Pons (tissue), 1 donor: Measurements from ENCODE around the gene KRTAP5-4.
A peak's percentile ranks its signal among the peaks of the same experiment; 100 is the strongest.
"Not testable (repeated sequence)": the region's sequence is repeated elsewhere in the genome, so short reads cannot be mapped to it uniquely, and the experiment has no call there.

ENCODE experiments used
- DNase-seq: peaks from one replicate; pipeline ENCODE4 v3.0.0-alpha.2; 2016; ENCODE audit warnings: low spot score

KRTAP5-4 gene

GRCh38 chr11:1637628-1638027 is 15.7 kb upstream of the KRTAP5-4 start:
- no peak for DNase-seq

- no peak for DNase-seq
These were observed 14.5 kb upstream of the KRTAP5-4 start for GRCh38 chr11:1636291-1636950.

- no peak for DNase-seq
These were observed 11.9 kb upstream of the KRTAP5-4 start for GRCh38 chr11:1633864-1634263.

- no peak for DNase-seq
These were observed 10.2 kb upstream of the KRTAP5-4 start for GRCh38 chr11:1632053-1632714.

GRCh38 chr11:1631066-1631568 is 9.2 kb upstream of the KRTAP5-4 start:
- no peak for DNase-seq

- no peak for DNase-seq
These were observed 8.3 kb upstream of the KRTAP5-4 start for GRCh38 chr11:1630271-1630670.

- DNase-seq, result no peak
These were observed 7.6 kb upstream of the KRTAP5-4 start, which contains the start of gene KRTAP5-5 for GRCh38 chr11:1629326-1630185. KRTAP5-5 (plus strand) TSS chr11:1629775; CDS start chr11:1629841, 66 bp downstream.

- peak; percentile 11 for DNase-seq
These were observed 6.8 kb upstream of the KRTAP5-4 start for GRCh38 chr11:1628506-1629325.

GRCh38 chr11:1625541-1625940 is 3.6 kb upstream of the KRTAP5-4 start:
- DNase-seq, result no peak

GRCh38 chr11:1624621-1625020 is 2.7 kb upstream of the KRTAP5-4 start:
- DNase-seq, result no peak

- DNase-seq, result no peak
These were observed 1.8 kb upstream of the KRTAP5-4 start for GRCh38 chr11:1623716-1624115.

GRCh38 chr11:1619449-1619848 is 2.5 kb downstream of the KRTAP5-4 start:
- no peak for DNase-seq

GRCh38 chr11:1618231-1618630 is 3.7 kb downstream of the KRTAP5-4 start:
- no peak for DNase-seq

- DNase-seq, result no peak
These were observed 13.6 kb downstream of the KRTAP5-4 start, which contains the start of gene KRTAP5-3 for GRCh38 chr11:1608363-1608762. KRTAP5-3 (minus strand) TSS chr11:1608463; CDS start chr11:1608385, 78 bp downstream.

GRCh38 chr11:1607901-1608300 is 14.0 kb downstream of the KRTAP5-4 start:
- not testable (repeated sequence) for DNase-seq

- not testable (repeated sequence) for DNase-seq
These were observed 14.6 kb downstream of the KRTAP5-4 start for GRCh38 chr11:1607156-1607845.

- peak; percentile 3 for DNase-seq
These were observed 16.0 kb downstream of the KRTAP5-4 start for GRCh38 chr11:1605923-1606322.

- no peak for DNase-seq
These were observed 17.2 kb downstream of the KRTAP5-4 start for GRCh38 chr11:1604711-1605110.

- DNase-seq, result no peak
These were observed 17.8 kb downstream of the KRTAP5-4 start for GRCh38 chr11:1604181-1604580.

- DNase-seq, result no peak
These were observed 18.3 kb downstream of the KRTAP5-4 start for GRCh38 chr11:1603629-1604028.

- not testable (repeated sequence) for DNase-seq
These were observed 20.3 kb downstream of the KRTAP5-4 start for GRCh38 chr11:1601663-1602062.
